Astrocyte of the cerebellum (primary cell): ENCODE results near the gene TNFSF4.

ENCODE experiments used
- DNase-seq: peaks from one replicate; pipeline ENCODE4 v3.0.0-alpha.2; 2011; ENCODE audit warnings: low read depth
- H3K4me3 ChIP-seq: 2 replicates; pipeline ENCODE4 v1.5.1; 2011; ENCODE audit warnings: mild to moderate bottlenecking, low read depth, low read length, moderate library complexity
- CTCF ChIP-seq: IDR thresholded peaks from 2 replicates; pipeline ENCODE4 v1.5.1; 2012; ENCODE audit warnings: low read length, low read depth, moderate library complexity, mild to moderate bottlenecking; ENCODE audit errors: missing control alignments
- in situ Hi-C: cut with HindIII; loops from 2 replicates; pipeline ENCODE4 v1.10.0; 2017; ENCODE audit warnings: low sequenced_read_pairs

TNFSF4 gene

DNA sequence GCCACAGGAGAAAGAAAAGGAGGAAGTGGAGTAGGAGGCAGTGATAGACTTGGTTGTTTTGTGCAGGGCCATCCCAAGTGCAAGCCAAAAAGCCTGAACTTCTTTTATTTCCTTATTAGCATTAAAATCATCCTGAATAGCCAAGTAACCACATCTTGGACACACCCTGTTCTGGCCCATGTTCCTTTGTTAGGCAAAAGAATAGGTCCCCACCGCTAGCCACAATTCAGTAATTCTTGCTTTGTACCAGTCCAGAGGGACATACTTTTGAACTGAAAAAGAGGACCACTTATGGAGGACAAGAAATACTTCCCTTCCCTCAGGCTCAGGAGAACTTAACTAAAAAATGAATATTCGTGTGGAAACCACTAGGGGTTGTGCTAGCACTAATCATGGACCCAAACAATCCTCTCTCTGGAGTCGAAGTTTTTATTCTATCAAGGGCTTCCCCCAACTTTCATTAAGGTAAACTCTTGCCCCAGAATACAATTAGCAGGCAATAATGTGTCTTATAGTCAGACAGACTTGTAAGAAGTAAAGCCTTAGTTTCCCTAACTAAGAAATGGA lies 19.4 kb downstream of the TNFSF4 start:
- TF ChIP-seq CTCF = no peak
- in situ Hi-C loops = no loop called here
- no peak for DNase-seq
- no peak overlapping the region for H3K4me3 ChIP-seq

DNA sequence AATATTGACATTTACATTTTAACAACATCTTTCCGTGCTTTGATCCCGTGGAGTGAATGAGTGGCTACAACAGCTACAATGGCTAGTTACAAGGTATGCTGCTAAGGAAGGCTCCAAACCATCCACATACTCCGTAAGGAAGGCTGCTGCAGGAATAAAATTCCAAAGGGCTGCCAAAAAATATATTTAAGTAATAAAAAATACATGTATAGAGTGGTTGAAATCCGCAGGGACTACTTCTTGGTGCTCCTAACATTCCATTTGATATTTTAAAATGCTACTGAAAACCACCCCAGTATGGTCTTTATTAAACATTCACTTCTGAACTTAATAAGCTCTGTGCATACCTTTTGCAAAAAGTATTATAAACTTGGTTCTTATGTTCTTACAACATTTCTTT lies 25.3 kb downstream of the TNFSF4 start:
- in situ Hi-C loops = no loop called here
- DNase-seq = no peak
- H3K4me3 ChIP-seq = no peak overlapping the region
- no peak for TF ChIP-seq CTCF

- DNase-seq = no peak
- TF ChIP-seq CTCF = no peak
- in situ Hi-C loops = no loop called here
- H3K4me3 ChIP-seq = no peak overlapping the region
These were observed 30.9 kb downstream of the TNFSF4 start for GRCh38 chr1:173176246-173176645.

DNA sequence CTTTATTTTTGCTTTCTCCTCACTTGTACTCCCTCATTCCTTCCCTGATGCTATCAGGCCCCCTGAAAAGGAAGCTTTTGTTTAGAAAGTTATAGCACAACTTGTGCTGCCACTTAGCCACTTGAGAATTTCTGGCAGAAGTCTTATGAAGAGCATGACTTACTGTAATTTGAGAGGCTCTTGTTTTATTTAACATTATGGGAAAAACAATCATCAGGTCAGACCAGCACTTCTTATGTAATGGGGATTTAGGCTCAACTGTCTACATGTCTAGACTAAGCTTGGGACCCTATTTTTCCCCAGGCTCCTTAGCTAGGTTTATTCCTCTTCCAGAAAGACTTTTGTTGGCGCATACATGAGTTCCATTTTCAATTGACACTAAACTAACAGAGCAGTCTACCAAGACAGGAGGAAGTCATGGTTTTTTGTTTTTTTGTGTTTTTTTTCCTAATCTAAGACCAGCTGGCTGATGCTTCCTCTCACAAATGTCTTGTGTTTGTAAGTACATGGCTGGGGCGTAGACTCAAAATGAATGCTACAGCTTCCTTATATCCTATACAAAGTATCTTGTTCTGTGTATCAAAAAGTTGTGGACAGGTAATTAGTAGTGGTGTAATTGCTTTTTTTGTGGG lies 31.5 kb downstream of the TNFSF4 start:
- in situ Hi-C loops = no loop called here
- DNase-seq = no peak
- no peak overlapping the region for H3K4me3 ChIP-seq
- TF ChIP-seq CTCF = no peak

GRCh38 chr1:173173388-173173787 lies 33.7 kb downstream of the TNFSF4 start:
- no peak overlapping the region for H3K4me3 ChIP-seq
- TF ChIP-seq CTCF = no peak
- DNase-seq = no peak
- in situ Hi-C loops = no loop called here

- no peak for DNase-seq
- in situ Hi-C loops = no loop called here
- H3K4me3 ChIP-seq = no peak overlapping the region
- TF ChIP-seq CTCF = no peak
These were observed 36.0 kb downstream of the TNFSF4 start for GRCh38 chr1:173171152-173171551.

- no peak for DNase-seq
- H3K4me3 ChIP-seq = no peak overlapping the region
- in situ Hi-C loops = no loop called here
- TF ChIP-seq CTCF = no peak
These were observed 38.2 kb downstream of the TNFSF4 start for GRCh38 chr1:173168941-173169340.
